ENCODE measurements around the gene TGM5.
"Not testable (repeated sequence)": the region's sequence is repeated elsewhere in the genome, so short reads cannot be mapped to it uniquely, and the experiment has no call there.

Gene TGM5

GRCh38 chr15:43204016-43204901, 62.5 kb downstream of the TGM5 start:
- H3K9me3 Mint-ChIP-seq, result no peaks in the 10 kb centered on the region
- H3K4me1 Mint-ChIP-seq, result peaks cover 7% of the 10 kb centered on the region
- H3K4me3 Mint-ChIP-seq, result no peak overlapping the region
- no peak overlapping the region for H3K27ac Mint-ChIP-seq
- H3K27me3 Mint-ChIP-seq, result peaks cover 4% of the 10 kb centered on the region
- peaks cover 1% of the 10 kb centered on the region for H3K36me3 Mint-ChIP-seq

GRCh38 chr15:43199945-43200488, 66.7 kb downstream of the TGM5 start:
- Mint-ChIP-seq H3K9me3 (no peaks in the 10 kb centered on the region), H3K27me3 (no peaks in the 10 kb centered on the region), H3K27ac (no peak overlapping the region), H3K4me1 (peaks cover 7% of the 10 kb centered on the region), H3K4me3 (no peak overlapping the region), H3K36me3 (peaks cover 8% of the 10 kb centered on the region)

- H3K27ac Mint-ChIP-seq, result no peak overlapping the region
- H3K4me1 Mint-ChIP-seq, result no peaks in the 10 kb centered on the region
- H3K9me3 Mint-ChIP-seq, result no peaks in the 10 kb centered on the region
- H3K4me3 Mint-ChIP-seq, result no peak overlapping the region
- peaks cover 12% of the 10 kb centered on the region for H3K36me3 Mint-ChIP-seq
- H3K27me3 Mint-ChIP-seq, result no peaks in the 10 kb centered on the region
Measured at GRCh38 chr15:43198992-43199391, 67.7 kb downstream of the TGM5 start.

- H3K36me3 Mint-ChIP-seq, result peaks cover 12% of the 10 kb centered on the region
- not testable (repeated sequence) for H3K9me3 Mint-ChIP-seq, H3K4me1 Mint-ChIP-seq, H3K27me3 Mint-ChIP-seq, H3K27ac Mint-ChIP-seq, H3K4me3 Mint-ChIP-seq
Measured at GRCh38 chr15:43198556-43198955, 68.2 kb downstream of the TGM5 start.

GRCh38 chr15:43197773-43198172, 69.0 kb downstream of the TGM5 start:
- not testable (repeated sequence) for H3K4me3 Mint-ChIP-seq, H3K9me3 Mint-ChIP-seq, H3K27ac Mint-ChIP-seq, H3K27me3 Mint-ChIP-seq, H3K4me1 Mint-ChIP-seq
- H3K36me3 Mint-ChIP-seq, result peaks cover 12% of the 10 kb centered on the region

GRCh38 chr15:43196760-43197548, 69.8 kb downstream of the TGM5 start:
- no peaks in the 10 kb centered on the region for H3K27me3 Mint-ChIP-seq
- H3K4me1 Mint-ChIP-seq, result no peaks in the 10 kb centered on the region
- H3K4me3 Mint-ChIP-seq, result no peak overlapping the region
- H3K9me3 Mint-ChIP-seq, result no peaks in the 10 kb centered on the region
- H3K36me3 Mint-ChIP-seq, result peaks cover 13% of the 10 kb centered on the region
- no peak overlapping the region for H3K27ac Mint-ChIP-seq

GRCh38 chr15:43194795-43195194, 71.9 kb downstream of the TGM5 start:
- no peak overlapping the region for H3K27ac Mint-ChIP-seq
- H3K4me1 Mint-ChIP-seq, result peaks cover under 1% of the 10 kb centered on the region
- no peaks in the 10 kb centered on the region for H3K9me3 Mint-ChIP-seq
- no peak overlapping the region for H3K4me3 Mint-ChIP-seq
- peaks cover 15% of the 10 kb centered on the region for H3K36me3 Mint-ChIP-seq
- H3K27me3 Mint-ChIP-seq, result no peaks in the 10 kb centered on the region

- Mint-ChIP-seq H3K9me3 (no peaks in the 10 kb centered on the region), H3K27me3 (no peaks in the 10 kb centered on the region), H3K4me3 (no peak overlapping the region), H3K27ac (no peak overlapping the region), H3K4me1 (peaks cover 9% of the 10 kb centered on the region), H3K36me3 (peaks cover 19% of the 10 kb centered on the region)
Measured at GRCh38 chr15:43193710-43194109, 73.0 kb downstream of the TGM5 start.

GRCh38 chr15:43190178-43190577, 76.5 kb downstream of the TGM5 start:
- Mint-ChIP-seq H3K4me3 (no peak overlapping the region), H3K4me1 (peaks cover 30% of the 10 kb centered on the region), H3K9me3 (no peaks in the 10 kb centered on the region), H3K27me3 (no peaks in the 10 kb centered on the region), H3K27ac (no peak overlapping the region), H3K36me3 (peaks cover 12% of the 10 kb centered on the region)

- no peaks in the 10 kb centered on the region for H3K27me3 Mint-ChIP-seq
- no peak overlapping the region for H3K4me3 Mint-ChIP-seq
- H3K36me3 Mint-ChIP-seq, result peaks cover 8% of the 10 kb centered on the region
- no peaks in the 10 kb centered on the region for H3K9me3 Mint-ChIP-seq
- peak overlapping the region; percentile 67 for H3K27ac Mint-ChIP-seq
- H3K4me1 Mint-ChIP-seq, result peaks cover 34% of the 10 kb centered on the region
Measured at GRCh38 chr15:43189296-43189695, 77.4 kb downstream of the TGM5 start.

GRCh38 chr15:43187544-43188155, 79.1 kb downstream of the TGM5 start:
- Mint-ChIP-seq H3K4me1 (peaks cover 34% of the 10 kb centered on the region), H3K27me3 (no peaks in the 10 kb centered on the region), H3K9me3 (no peaks in the 10 kb centered on the region), H3K36me3 (peaks cover 8% of the 10 kb centered on the region), H3K27ac (no peak overlapping the region), H3K4me3 (peak overlapping the region; percentile 95)

GRCh38 chr15:43186003-43186353, 80.8 kb downstream of the TGM5 start:
- no peaks in the 10 kb centered on the region for H3K9me3 Mint-ChIP-seq
- H3K36me3 Mint-ChIP-seq, result peaks cover 6% of the 10 kb centered on the region
- H3K27me3 Mint-ChIP-seq, result no peaks in the 10 kb centered on the region
- peak overlapping the region; percentile 93 for H3K27ac Mint-ChIP-seq
- peak overlapping the region; percentile 95 for H3K4me3 Mint-ChIP-seq
- H3K4me1 Mint-ChIP-seq, result peaks cover 34% of the 10 kb centered on the region

- no peaks in the 10 kb centered on the region for H3K9me3 Mint-ChIP-seq
- H3K27ac Mint-ChIP-seq, result peak within 1 kb of the TSS; percentile 94
- peaks cover 3% of the 10 kb centered on the region for H3K36me3 Mint-ChIP-seq
- peaks cover 34% of the 10 kb centered on the region for H3K4me1 Mint-ChIP-seq
- no peaks in the 10 kb centered on the region for H3K27me3 Mint-ChIP-seq
- H3K4me3 Mint-ChIP-seq, result peak within 1 kb of the TSS; percentile 95
Measured at GRCh38 chr15:43185157-43186002, 81.3 kb downstream of the TGM5 start, which contains the start of gene CCNDBP1. CCNDBP1 (plus strand) TSS chr15:43185403; CDS start chr15:43185499, 96 bp downstream.

GRCh38 chr15:43184407-43185124, 82.2 kb downstream of the TGM5 start:
- H3K36me3 Mint-ChIP-seq, result peaks cover 3% of the 10 kb centered on the region
- H3K4me1 Mint-ChIP-seq, result peaks cover 31% of the 10 kb centered on the region
- no peaks in the 10 kb centered on the region for H3K9me3 Mint-ChIP-seq
- peak overlapping the region; percentile 95 for H3K4me3 Mint-ChIP-seq
- H3K27ac Mint-ChIP-seq, result peak overlapping the region; percentile 94
- no peaks in the 10 kb centered on the region for H3K27me3 Mint-ChIP-seq
